Colon (tissue), 2 donors: ENCODE data around the gene ASIC1.

Experiments
- FAIRE-seq: peaks from 2 replicates; lab custom pipeline; 2012; peaks lifted over from hg19 to GRCh38; lab: Jason Lieb, UNC
- donor health status: control.
- donor health status: control.

ASIC1 gene

DNA sequence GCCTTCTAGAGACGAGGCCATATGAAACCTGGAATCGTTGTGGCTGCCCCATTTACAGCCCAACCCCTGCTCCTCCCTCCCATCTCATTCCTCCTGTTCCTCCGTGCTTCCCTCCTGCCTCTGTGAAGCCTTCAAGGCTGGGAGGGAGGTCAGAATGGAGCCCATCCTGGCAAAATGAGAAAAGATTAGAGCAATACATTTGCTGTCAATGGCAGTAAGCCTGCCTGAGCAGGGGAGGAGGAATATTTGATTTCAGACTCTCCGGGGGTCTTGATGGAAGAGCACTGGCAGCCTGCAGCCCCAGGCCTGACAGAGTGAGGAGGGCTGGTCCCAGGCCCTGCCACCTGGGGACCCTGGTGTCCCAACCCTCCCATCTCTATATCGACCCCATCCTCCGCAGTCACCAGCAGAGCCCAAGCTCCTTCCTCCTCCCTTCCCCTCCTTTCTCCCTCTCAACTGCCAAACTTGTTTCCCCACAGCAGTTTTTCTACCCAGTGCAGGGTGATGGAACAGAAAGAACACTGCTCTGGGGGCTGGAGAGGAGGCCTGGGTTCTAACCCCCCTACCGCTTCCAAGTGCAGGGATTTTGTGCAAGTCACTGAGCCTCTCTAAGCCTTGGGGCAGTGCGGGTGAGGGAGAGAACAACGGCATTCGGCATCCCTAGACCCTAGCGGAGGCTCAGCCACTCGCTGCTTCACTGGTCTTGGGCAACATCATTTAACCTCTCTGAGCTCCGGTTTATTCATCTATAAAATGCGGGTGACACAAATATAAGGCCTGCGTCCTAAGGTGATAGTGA lies 16.1 kb upstream of the ASIC1 start:
- FAIRE-seq, result no peak

DNA sequence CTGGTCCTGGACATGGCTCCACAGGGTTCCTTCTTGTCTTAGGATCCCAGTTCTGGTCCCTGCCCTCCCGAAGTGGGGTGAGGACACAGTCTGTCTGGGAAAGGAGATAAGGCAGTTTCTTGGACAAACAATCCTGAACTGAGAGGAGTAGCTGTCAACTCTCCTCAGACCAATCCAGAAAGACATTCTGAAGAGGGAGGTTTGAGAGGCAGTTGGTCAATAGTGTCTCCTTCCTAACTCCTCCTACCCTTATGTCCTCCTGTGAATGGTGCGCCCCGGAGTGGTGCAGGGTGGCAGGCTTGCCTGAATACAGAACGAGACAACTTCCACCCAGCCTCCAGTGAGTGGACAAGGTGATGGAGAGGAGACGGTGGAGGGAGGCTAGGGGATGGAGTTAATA lies 15.4 kb upstream of the ASIC1 start:
- FAIRE-seq, result no peak

DNA sequence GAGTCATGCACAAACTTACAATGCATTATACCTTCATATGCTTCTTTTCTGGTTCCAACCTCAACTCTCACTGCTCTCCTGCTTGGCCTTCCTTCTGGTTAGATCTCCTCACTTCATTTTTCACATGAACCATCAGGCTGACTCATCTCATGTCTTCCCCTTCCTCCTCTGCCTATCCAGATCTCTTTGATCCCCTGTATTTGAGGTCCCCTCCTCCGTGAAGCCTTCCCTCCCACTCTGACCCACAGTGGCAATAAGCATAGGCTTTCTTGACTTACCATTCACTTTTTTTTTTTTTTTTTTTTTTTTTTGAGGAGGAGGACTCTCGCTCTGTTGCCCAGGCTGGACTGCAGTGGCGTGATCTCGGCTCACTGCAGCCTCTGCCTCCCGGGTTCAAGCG lies 14.7 kb upstream of the ASIC1 start:
- FAIRE-seq, result no peak

GRCh38 chr12:50043308-50043707 lies 14.1 kb upstream of the ASIC1 start:
- FAIRE-seq, result no peak

DNA sequence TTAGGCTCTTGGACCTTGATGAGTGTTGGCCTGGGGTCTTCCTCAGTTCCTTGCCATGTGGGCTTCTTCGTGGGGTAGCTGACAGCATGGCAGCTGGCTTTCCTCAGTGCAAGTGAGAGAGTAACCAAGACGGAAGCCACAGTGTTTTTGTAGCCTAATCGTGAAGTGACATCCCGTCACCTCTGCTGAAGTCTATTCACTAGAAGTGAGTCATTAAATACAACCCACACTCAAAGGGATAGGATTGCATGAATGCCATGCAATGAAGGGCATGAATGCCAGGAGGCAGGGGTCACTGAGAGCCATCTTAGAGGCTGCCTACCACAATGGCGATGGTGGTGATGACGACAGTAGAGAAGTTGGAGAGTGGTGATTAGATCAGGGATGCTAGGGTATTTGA lies 13.5 kb upstream of the ASIC1 start:
- no peak for FAIRE-seq

GRCh38 chr12:50047693-50048250 lies 9.6 kb upstream of the ASIC1 start:
- FAIRE-seq, result no peak

DNA sequence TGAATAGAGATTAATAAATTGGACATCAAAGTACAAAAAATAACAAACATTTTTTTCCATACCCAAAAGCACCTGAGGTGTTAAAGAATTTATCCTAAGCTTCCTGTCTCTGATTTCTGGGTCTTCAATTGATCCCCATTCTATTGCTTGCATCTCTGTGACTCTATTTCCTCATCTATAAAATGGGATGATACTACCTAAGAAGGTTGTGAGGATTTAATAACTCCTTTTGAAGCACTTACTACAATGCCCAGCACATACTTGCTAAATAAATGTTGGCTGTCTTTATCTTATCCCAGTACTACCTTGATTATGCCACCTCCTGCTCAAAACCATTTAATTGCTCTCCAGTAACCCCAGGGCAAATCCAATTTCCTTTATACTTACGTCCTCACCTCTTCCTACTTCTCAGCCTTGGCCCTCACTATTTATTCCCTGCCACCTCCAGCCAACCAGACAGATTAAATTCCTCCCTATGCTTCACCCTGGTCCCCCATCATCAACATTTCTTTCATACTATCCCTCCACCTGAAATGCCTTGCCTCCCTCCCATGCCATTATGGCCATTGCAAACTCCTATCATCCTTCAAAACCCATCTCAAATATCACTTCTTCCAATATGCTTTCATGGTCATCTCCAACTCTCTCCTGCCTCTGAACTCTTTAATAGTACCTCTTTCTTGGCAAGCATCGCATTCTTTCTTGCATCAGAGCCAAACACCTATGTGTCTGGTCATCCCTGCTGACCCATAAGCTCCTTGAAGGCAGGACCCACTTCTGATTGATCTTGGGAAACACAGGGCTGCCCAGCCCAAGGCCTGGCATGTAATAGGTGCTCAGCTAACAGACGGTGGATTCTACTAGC lies 7.9 kb upstream of the ASIC1 start:
- FAIRE-seq, result no peak

GRCh38 chr12:50050119-50050385 lies 7.3 kb upstream of the ASIC1 start:
- FAIRE-seq, result no peak

GRCh38 chr12:50050410-50051098 lies 6.8 kb upstream of the ASIC1 start:
- no peak for FAIRE-seq

- FAIRE-seq, result no peak
These were observed 6.1 kb upstream of the ASIC1 start for GRCh38 chr12:50051101-50051806.

GRCh38 chr12:50052544-50052943 lies 4.9 kb upstream of the ASIC1 start:
- FAIRE-seq, result no peak

- FAIRE-seq, result no peak
These were observed 4.4 kb upstream of the ASIC1 start for GRCh38 chr12:50052964-50053363.

GRCh38 chr12:50053583-50053982 lies 3.8 kb upstream of the ASIC1 start:
- FAIRE-seq, result no peak

DNA sequence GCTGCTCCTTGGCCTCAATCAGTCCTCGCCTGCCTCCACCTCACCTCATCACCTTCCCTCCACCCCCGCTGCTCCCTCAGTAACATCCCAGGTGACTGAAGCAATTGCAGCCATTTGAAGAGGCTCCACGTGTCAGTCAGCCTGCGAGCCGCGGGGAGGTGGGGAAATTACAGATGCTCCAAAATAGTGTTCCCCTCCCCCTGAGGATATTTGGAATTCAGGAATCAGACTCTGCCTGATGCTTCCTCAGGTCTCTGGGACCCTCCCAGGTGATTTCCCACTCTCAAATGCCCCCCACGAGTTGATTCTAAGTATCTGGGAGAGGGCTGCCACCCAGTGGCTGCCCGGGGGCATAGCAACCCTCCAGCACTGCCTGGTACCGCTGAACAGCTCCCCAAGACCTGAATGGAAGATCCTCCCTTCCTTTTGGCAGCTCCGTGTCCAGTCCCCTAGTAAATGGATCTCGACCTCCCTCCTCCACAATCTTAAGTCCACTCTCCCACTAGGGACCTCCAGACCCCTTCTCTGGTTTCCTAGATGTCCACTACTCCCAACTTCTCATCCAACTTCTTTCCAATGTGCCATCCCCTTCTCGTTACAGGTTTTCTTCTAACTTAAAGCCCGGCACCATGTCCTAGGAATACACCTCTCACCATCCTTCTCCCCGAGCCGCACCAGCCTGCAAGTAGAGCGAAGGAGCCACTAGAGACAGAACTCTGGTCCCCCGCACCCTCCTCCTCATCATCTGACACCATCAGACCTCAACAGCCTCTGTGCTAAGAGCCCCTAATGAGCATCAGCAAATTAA lies 1.4 kb upstream of the ASIC1 start:
- FAIRE-seq, result no peak

DNA sequence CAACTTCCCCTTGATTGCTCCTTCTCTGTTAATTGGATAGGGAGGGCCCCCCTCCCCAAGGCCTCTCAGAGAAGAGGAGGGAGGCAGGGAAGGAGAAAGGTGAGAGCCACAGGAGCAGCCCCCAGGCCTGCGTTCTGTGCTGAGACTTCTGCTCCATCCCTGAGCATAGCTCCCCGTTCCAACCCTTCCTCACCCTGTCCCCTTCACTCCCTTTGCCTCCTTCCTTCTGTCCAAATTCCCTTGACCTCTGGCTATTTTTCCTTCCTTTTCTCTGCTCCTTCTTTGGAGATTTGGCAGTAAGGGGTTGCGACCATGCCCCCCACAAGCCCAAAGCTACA lies 788 bp upstream of the ASIC1 start:
- no peak for FAIRE-seq

DNA sequence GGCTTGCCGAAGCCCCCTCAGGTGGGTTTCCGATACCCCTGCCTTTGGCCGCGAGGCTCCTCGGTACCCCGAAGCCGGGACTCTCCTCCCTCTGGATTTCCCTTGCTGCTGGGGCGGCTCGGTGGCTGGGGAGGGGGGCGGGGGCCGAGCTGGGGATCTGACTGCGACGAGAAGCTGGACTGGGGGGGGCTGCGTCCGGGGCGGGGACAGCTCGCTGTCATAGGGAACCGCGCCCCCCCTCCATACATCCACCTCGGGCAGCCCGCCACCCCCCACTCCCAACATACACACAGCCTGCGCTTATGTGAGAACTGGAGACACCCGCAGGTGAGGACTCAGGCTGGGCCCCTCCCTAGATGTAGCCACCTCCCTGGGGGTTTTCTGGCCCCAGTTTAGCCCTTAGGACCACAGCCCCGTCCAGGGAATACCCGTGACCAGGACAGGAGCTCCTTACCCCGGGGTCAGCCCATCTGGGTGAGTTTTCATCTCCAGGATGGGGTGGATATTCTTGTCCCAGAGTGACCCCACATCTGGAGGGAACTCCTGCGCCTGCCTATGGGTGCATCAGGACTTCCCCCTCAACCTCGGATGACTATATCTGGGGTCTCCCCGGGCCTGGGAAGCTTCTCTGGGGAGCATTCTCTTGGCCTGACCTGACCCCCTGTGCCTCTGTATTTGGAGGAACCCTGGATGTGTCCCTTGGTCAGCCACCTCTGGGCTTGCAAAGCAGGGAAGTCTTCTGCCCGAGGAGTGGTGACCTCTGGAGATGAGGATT lies 687 bp downstream of the ASIC1 start:
- FAIRE-seq, result no peak

DNA sequence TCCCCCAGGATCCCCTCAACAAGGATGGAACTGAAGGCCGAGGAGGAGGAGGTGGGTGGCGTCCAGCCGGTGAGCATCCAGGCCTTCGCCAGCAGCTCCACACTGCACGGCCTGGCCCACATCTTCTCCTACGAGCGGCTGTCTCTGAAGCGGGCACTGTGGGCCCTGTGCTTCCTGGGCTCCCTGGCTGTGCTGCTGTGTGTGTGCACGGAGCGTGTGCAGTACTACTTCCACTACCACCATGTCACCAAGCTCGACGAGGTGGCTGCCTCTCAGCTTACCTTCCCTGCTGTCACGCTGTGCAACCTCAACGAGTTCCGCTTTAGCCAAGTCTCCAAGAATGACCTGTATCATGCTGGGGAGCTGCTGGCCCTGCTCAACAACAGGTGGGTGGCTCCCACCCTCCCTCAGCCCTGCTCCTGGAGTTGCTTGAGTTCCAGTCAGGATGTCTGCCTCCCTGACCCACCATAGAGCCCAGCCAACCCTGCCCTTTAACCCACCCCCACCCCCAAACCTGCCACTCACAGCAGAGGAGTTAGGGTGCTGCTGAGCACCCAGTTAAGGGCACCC lies 1.4 kb downstream of the ASIC1 start:
- no peak for FAIRE-seq

DNA sequence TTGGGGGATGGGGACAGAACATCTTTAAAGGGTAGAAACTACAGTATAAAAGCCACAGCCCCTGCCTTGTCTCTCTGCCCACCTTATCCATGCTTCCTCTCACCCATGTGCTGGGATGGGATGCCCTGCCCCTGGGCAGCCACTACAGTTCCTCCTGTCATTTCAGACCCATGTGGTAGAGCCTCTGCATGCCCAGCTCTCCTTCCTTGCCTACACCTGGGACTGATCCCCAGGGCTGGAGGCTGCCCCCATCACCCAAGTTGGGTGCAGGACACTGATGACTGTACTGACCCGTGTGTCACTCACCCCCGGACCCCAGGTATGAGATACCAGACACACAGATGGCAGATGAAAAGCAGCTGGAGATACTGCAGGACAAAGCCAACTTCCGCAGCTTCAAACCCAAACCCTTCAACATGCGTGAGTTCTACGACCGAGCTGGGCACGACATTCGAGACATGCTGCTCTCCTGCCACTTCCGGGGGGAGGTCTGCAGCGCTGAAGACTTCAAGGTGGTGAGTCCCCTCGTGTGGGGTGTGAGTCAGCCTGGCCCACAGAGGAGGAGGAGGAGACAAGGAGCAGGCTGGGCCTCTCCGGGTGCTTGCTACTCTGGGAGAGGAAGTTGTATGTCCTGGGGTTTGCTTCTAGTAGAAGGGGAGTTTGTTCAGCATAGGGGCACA lies 2.2 kb downstream of the ASIC1 start:
- FAIRE-seq, result no peak

GRCh38 chr12:50060120-50060468 lies 2.7 kb downstream of the ASIC1 start:
- no peak for FAIRE-seq

GRCh38 chr12:50061171-50061570 lies 3.8 kb downstream of the ASIC1 start:
- no peak for FAIRE-seq
